Adrenal gland (tissue), 12 donors: ENCODE measurements around the gene TECR. TPM values are rescaled to one million over a fixed set of nuclear protein-coding genes. Genes with fewer than 3 reads are reported as not detected.

ENCODE experiments used
- DNase-seq, 7 donors: peaks; one replicate each; pipeline ENCODE4 v3.0.0-alpha.2; 2019 to 2020
- H3K27ac ChIP-seq, 5 donors: fragments of 200-600 bp; sonication (generic) in 4 of 5; 1 replicate in 3 of 5; 2 replicates in 2 of 5; pipeline versions ENCODE4 v1.5.1 to v1.8.0; 2016 to 2020; ENCODE audit warnings: mild to moderate bottlenecking in 1 of 5
- H3K27me3 ChIP-seq: fragments of 200-600 bp; 2 replicates; pipeline ENCODE4 v1.8.0; 2021
- H3K36me3 ChIP-seq, 2 donors: fragments of 200-600 bp; replicated peaks in 1 of 2; 1 replicate in 1 of 2; 2 replicates in 1 of 2; pipeline versions ENCODE4 v1.5.1 to v1.8.0; 2018 to 2022
- H3K4me1 ChIP-seq, 2 donors: fragments of 200-600 bp; replicated peaks in 1 of 2; 1 replicate in 1 of 2; 2 replicates in 1 of 2; pipeline versions ENCODE4 v1.5.1 to v1.8.0; 2018 to 2021
- H3K4me3 ChIP-seq, 4 donors: fragments of 200-600 bp; sonication (generic) in 3 of 4; one replicate each; pipeline ENCODE4 v1.5.1; 2016 to 2018
- H3K9me3 ChIP-seq, 3 donors: fragments of 200-600 bp; sonication (generic) in 1 of 3; replicated peaks in 1 of 3; 1 replicate in 2 of 3; 2 replicates in 1 of 3; pipeline versions ENCODE4 v1.5.1 to v1.8.0; 2016 to 2021
- CTCF ChIP-seq, 6 experiments: fragments of 450-650 bp in 4 of 6; fragments of 200-600 bp in 2 of 6; sonication (generic) in 1 of 6; IDR thresholded peaks; 1 replicate in 5 of 6; 2 replicates in 1 of 6; pipeline versions ENCODE4 v1.5.1 to v1.8.0; 2016 to 2021; ENCODE audit warnings: antibody characterized with exemption in 6 of 6, mild to moderate bottlenecking in 2 of 6, moderate library complexity in 1 of 6
- POLR2A ChIP-seq, 2 donors: fragments of 450-650 bp; IDR thresholded peaks; one replicate each; pipeline ENCODE4 v1.6.1; 2017; ENCODE audit warnings: antibody characterized with exemption in 2 of 2, mild to moderate bottlenecking in 2 of 2, moderate library complexity in 1 of 2
- WGBS, 4 donors: extraction: QIAGEN DNeasy Blood & Tissue Kit in 2 of 4; methylation state at CpG; one replicate each; pipeline versions ENCODE4 v1.1.5 to v1.1.7; 2013 to 2017; 5-methylcytosine and 5-hydroxymethylcytosine counted together
- intact Hi-C, 2 donors: fragments of 100-400 bp; cut with DNase I; formaldehyde crosslinking; loops; one replicate each; pipeline versions ENCODE4 v1.14.1 to v1.15.0; 2022 to 2023
- polyA plus RNA-seq, 3 donors: library from polyadenylated mRNA; stranded (reverse); fragments of 200-250 nt in 2 of 3; fragments of 350-450 nt in 1 of 3; fragmentation: Illumina TruSeq in 1 of 3; extraction: RNeasy Lipid Tissue Mini Kit (QIAGEN cat#74804) in 1 of 3; gene quantifications; one replicate each; pipeline ENCODE4 v1.2.3, GENCODE V29; 2013 to 2014
- total RNA-seq, 9 donors: library from RNA; depleted of rRNA in 4 of 9; stranded (reverse); fragments of >200 nt in 4 of 9; fragments of 120-200 nt in 1 of 9; fragmentation: NEBNext Ultra II Directional in 1 of 9; extraction: Animal tissue kit (Norgen Biotek cat#: 25700) in 1 of 9; gene quantifications; one replicate each; pipeline versions ENCODE4 v1.1.0 to v1.2.4, GENCODE V29; 2013 to 2023
- donor health status: healthy with polysubstance abuse.
- donor health status: Bipolar disorder and iron deficiency.
- donor health status: DM: yes; HTN: yes; CAD: no.
- donor health status: DM: no; HTN: no; CAD: no.
- donor health status: DM: no; HTN: no; CAD: no.
- donor health status: DM: yes; HTN: yes; CAD: no.

Gene TECR
- total and polyA plus RNA-seq, 12 donors, result 108 to 610 (median 219) TPM

- 78 to 83% (median 81%) methylated on average over 5 to 6 of the region's 6 CpGs for WGBS, 4 donors
- Histone ChIP-seq H3K36me3 (no peaks in the 10 kb centered on the region), H3K4me1 (peaks cover 8 to 15% of the 10 kb centered on the region in 2 donors), H3K27ac (no peak overlapping the region), H3K9me3 (no peaks in the 10 kb centered on the region), H3K27me3 (no peaks in the 10 kb centered on the region), H3K4me3 (no peak overlapping the region)
- no peak for DNase-seq
- TF ChIP-seq POLR2A (IDR thresholded peaks at IDR 0.05) (no peak), CTCF (IDR thresholded peaks at IDR 0.05) (no peak)
- intact Hi-C loops, result no loop called here
Observed at GRCh38 chr19:14525729-14526128, 3.7 kb upstream of the TECR start.

GRCh38 chr19:14526423-14526822, 3.0 kb upstream of the TECR start:
- 80 to 91% (median 86%) methylated on average over 3 to 4 of the region's 4 CpGs for WGBS, 4 donors
- intact Hi-C loops, result no loop called here
- no peak overlapping the region for H3K4me3 ChIP-seq
- no peak overlapping the region for H3K27ac ChIP-seq
- DNase-seq, result no peak
- H3K36me3 ChIP-seq, result no peaks in the 10 kb centered on the region
- H3K4me1 ChIP-seq, result peaks cover 11 to 21% of the 10 kb centered on the region in 2 donors
- no peaks in the 10 kb centered on the region for H3K27me3 ChIP-seq
- no peaks in the 10 kb centered on the region for H3K9me3 ChIP-seq
- TF ChIP-seq CTCF (IDR thresholded peaks at IDR 0.05) (no peak), POLR2A (IDR thresholded peaks at IDR 0.05) (no peak)

- peak overlapping the region in 3 of 4 donors; percentile 33 to 78 (median 40) for H3K4me3 ChIP-seq
- H3K4me1 ChIP-seq, result peaks cover 29 to 42% of the 10 kb centered on the region in 2 donors
- peak overlapping the region in 3 of 5 donors; percentile 44 to 89 (median 57) for H3K27ac ChIP-seq
- no peaks in the 10 kb centered on the region for H3K9me3 ChIP-seq
- peak in 3 of 7 donors; percentile 49 to 71 (median 53) for DNase-seq
- H3K27me3 ChIP-seq, result no peaks in the 10 kb centered on the region
- no peaks in the 10 kb centered on the region for H3K36me3 ChIP-seq
- intact Hi-C loops, result no loop called here
- WGBS, 4 donors, result 28 to 33% (median 29%) methylated on average over 32 to 39 of the region's 39 CpGs
- TF ChIP-seq POLR2A (IDR thresholded peaks at IDR 0.05), result no peak
- TF ChIP-seq CTCF (IDR thresholded peaks at IDR 0.05), result no peak
Observed at GRCh38 chr19:14528419-14529253, 758 bp upstream of the TECR start.

GRCh38 chr19:14530005-14530348, 583 bp downstream of the TECR start:
- WGBS, 4 donors, result 0% methylated on average over 8 to 18 of the region's 18 CpGs
- TF ChIP-seq CTCF (IDR thresholded peaks at IDR 0.05), result no peak
- TF ChIP-seq POLR2A (IDR thresholded peaks at IDR 0.05), result no peak
- H3K4me1 ChIP-seq, result peaks cover 33 to 51% of the 10 kb centered on the region in 2 donors
- intact Hi-C loops, result no loop called here
- no peaks in the 10 kb centered on the region for H3K27me3 ChIP-seq
- DNase-seq, result no peak
- H3K27ac ChIP-seq, result peak overlapping the region; percentile 79 to 98 (median 87)
- peak overlapping the region; percentile 40 to 87 (median 62) for H3K4me3 ChIP-seq
- no peaks in the 10 kb centered on the region for H3K9me3 ChIP-seq
- H3K36me3 ChIP-seq, result no peaks in the 10 kb centered on the region
